Esophagus muscularis mucosa (tissue), 4 donors: Measurements from ENCODE around the gene DMAC2. TPM values are rescaled to one million over a fixed set of nuclear protein-coding genes. Genes with fewer than 3 reads are reported as not detected.
"Not testable (repeated sequence)": the region's sequence is repeated elsewhere in the genome, so short reads cannot be mapped to it uniquely, and the experiment has no call there.

ENCODE experiments used
- DNase-seq: peaks from one replicate; pipeline ENCODE4 v3.0.0-alpha.2; 2017; ENCODE audit errors: extremely low spot score
- H3K27ac ChIP-seq, 4 donors: fragments of 200-600 bp; sonication (generic); replicated peaks in 1 of 4; 1 replicate in 3 of 4; 2 replicates in 1 of 4; pipeline ENCODE4 v1.5.1; 2016 to 2019; ENCODE audit warnings: mild to moderate bottlenecking in 1 of 4
- H3K27me3 ChIP-seq, 4 donors: fragments of 200-600 bp; sonication (generic); one replicate each; pipeline versions ENCODE4 v1.5.1 to v1.6.0; 2016 to 2019
- H3K36me3 ChIP-seq, 4 donors: fragments of 200-600 bp; sonication (generic); one replicate each; pipeline ENCODE4 v1.5.1; 2016 to 2019
- H3K4me1 ChIP-seq, 4 donors: fragments of 200-600 bp; sonication (generic); one replicate each; pipeline ENCODE4 v1.5.1; 2016 to 2019
- H3K4me3 ChIP-seq, 4 donors: fragments of 200-600 bp; sonication (generic); 1 replicate in 2 of 4; 2 replicates in 2 of 4; pipeline ENCODE4 v1.5.1; 2016 to 2019; ENCODE audit warnings: mild to moderate bottlenecking in 4 of 4, moderate library complexity in 1 of 4
- H3K9me3 ChIP-seq, 4 donors: fragments of 200-600 bp; sonication (generic); 1 replicate in 3 of 4; 2 replicates in 1 of 4; pipeline ENCODE4 v1.5.1; 2016 to 2019
- CTCF ChIP-seq, 3 experiments: fragments of 200-600 bp in 2 of 3; fragments of 450-650 bp in 1 of 3; sonication (generic) in 2 of 3; IDR thresholded peaks; one replicate each; pipeline ENCODE4 v1.5.1; 2017 to 2019; ENCODE audit warnings: antibody characterized with exemption in 3 of 3, mild to moderate bottlenecking in 2 of 3, moderate library complexity in 1 of 3
- EP300 ChIP-seq: sonication (generic); formaldehyde crosslinking; IDR thresholded peaks from one replicate; pipeline ENCODE4 v1.6.1; 2017; ENCODE audit warnings: antibody characterized with exemption
- POLR2A ChIP-seq: fragments of 450-650 bp; IDR thresholded peaks from one replicate; pipeline ENCODE4 v1.6.1; 2017; ENCODE audit warnings: antibody characterized with exemption, moderate library complexity, mild to moderate bottlenecking, low read depth
- POLR2AphosphoS5 ChIP-seq, 2 donors: sonication (generic); formaldehyde crosslinking; IDR thresholded peaks; one replicate each; pipeline ENCODE4 v1.6.1; 2017; ENCODE audit warnings: antibody characterized with exemption in 2 of 2
- WGBS: methylation state at CpG from one replicate; pipeline ENCODE4 v1.1.5; 2018; 5-methylcytosine and 5-hydroxymethylcytosine counted together
- intact Hi-C: fragments of 100-400 bp; cut with DNase I; formaldehyde crosslinking; loops from one replicate; pipeline ENCODE4 v1.15.1; 2023
- total RNA-seq, 4 donors: library from RNA; depleted of rRNA; stranded (reverse); fragments of >200 nt; gene quantifications; one replicate each; pipeline versions ENCODE4 v1.1.0 to v1.2.1, GENCODE V29; 2016

DMAC2 gene
- 10 to 100 TPM; 41.9 to 70.6 (median 61.2) TPM for total RNA-seq

- intact Hi-C loops, result loop anchor here (5.0 kb wide), 1 partner anchor 42 kb away; the partner anchor contains the start of genes BCKDHA and EXOSC5
- Histone ChIP-seq H3K27me3 (peaks cover 0 to 37% (median 3%) of the 10 kb centered on the region in 4 donors), H3K4me3 (peak within 1 kb of the TSS; percentile 68 to 79 (median 74)), H3K36me3 (peaks cover 0 to 37% (median 29%) of the 10 kb centered on the region in 4 donors), H3K27ac (peak within 1 kb of the TSS; percentile 89 to 98 (median 94)), H3K4me1 (peaks cover 13 to 20% (median 16%) of the 10 kb centered on the region in 4 donors), H3K9me3 (no peaks in the 10 kb centered on the region)
- TF ChIP-seq CTCF (IDR thresholded peaks at IDR 0.05), result peak; percentile 54 to 74 (median 57)
- peak; percentile 85 to 91 for TF ChIP-seq POLR2AphosphoS5 (IDR thresholded peaks at IDR 0.05)
- TF ChIP-seq EP300, result no peak
- peak; percentile 70 for TF ChIP-seq POLR2A
- peak; percentile 100 for DNase-seq
- 1% methylated on average over 35 of the region's 40 CpGs for WGBS
Measured at GRCh38 chr19:41439441-41440222, at the start of gene DMAC2. TSS of gene DMAC2 (minus strand) at chr19:41439912. CDS start at chr19:41439899, 13 bp downstream.

GRCh38 chr19:41486953-41487352 lies 47.2 kb upstream of the DMAC2 start:
- 91% methylated on average over 3 of the region's 4 CpGs for WGBS
- H3K27ac ChIP-seq, DNase-seq, H3K4me1 ChIP-seq, H3K4me3 ChIP-seq, intact Hi-C loops: not testable (repeated sequence)
- H3K9me3 ChIP-seq, result peaks cover 0 to 25% (median 14%) of the 10 kb centered on the region in 4 donors
- peaks cover 0 to 35% (median 0%) of the 10 kb centered on the region in 4 donors for H3K27me3 ChIP-seq
- H3K36me3 ChIP-seq, result peaks cover 0 to 13% (median 0%) of the 10 kb centered on the region in 4 donors

- Histone ChIP-seq H3K4me1 (peaks cover 2 to 8% (median 4%) of the 10 kb centered on the region in 4 donors), H3K4me3 (no peak overlapping the region), H3K27me3 (peaks cover 0 to 50% (median 0%) of the 10 kb centered on the region in 4 donors), H3K36me3 (peaks cover 0 to 13% (median 0%) of the 10 kb centered on the region in 4 donors), H3K27ac (no peak overlapping the region), H3K9me3 (peaks cover 0 to 25% (median 14%) of the 10 kb centered on the region in 4 donors)
- DNase-seq, result no peak
- intact Hi-C loops, result no loop called here
- TF ChIP-seq CTCF (IDR thresholded peaks at IDR 0.05) (no peak), EP300 (no peak), POLR2AphosphoS5 (IDR thresholded peaks at IDR 0.05) (no peak), POLR2A (no peak)
- WGBS, result 81% methylated on average over 4 of the region's 4 CpGs
Measured at GRCh38 chr19:41484822-41485221, 45.1 kb upstream of the DMAC2 start.

- Histone ChIP-seq H3K4me1 (peaks cover 2 to 10% (median 6%) of the 10 kb centered on the region in 4 donors), H3K9me3 (peaks cover 0 to 6% (median 0%) of the 10 kb centered on the region in 4 donors), H3K4me3 (no peak overlapping the region), H3K27ac (peak overlapping the region in 3 of 4 donors; percentile 49 to 70 (median 68)), H3K36me3 (peaks cover 0 to 5% (median 0%) of the 10 kb centered on the region in 4 donors), H3K27me3 (peaks cover 0 to 67% (median 0%) of the 10 kb centered on the region in 4 donors)
- TF ChIP-seq EP300 (no peak), POLR2A (no peak), CTCF (IDR thresholded peaks at IDR 0.05) (no peak), POLR2AphosphoS5 (IDR thresholded peaks at IDR 0.05) (no peak)
- no peak for DNase-seq
- intact Hi-C loops, result no loop called here
- 76% methylated on average over 12 of the region's 12 CpGs for WGBS
Measured at GRCh38 chr19:41480336-41480735, 40.6 kb upstream of the DMAC2 start.

- peaks cover 0 to 6% (median 0%) of the 10 kb centered on the region in 4 donors for H3K9me3 ChIP-seq
- H3K4me1 ChIP-seq, result peaks cover 2 to 10% (median 6%) of the 10 kb centered on the region in 4 donors
- TF ChIP-seq POLR2AphosphoS5 (IDR thresholded peaks at IDR 0.05) (peak; percentile 37 to 58), POLR2A (no peak)
- WGBS, result 68% methylated on average over 8 of the region's 8 CpGs
- DNase-seq, result no peak
- no peak overlapping the region for H3K4me3 ChIP-seq
- H3K36me3 ChIP-seq, result peaks cover 0 to 3% (median 0%) of the 10 kb centered on the region in 4 donors
- peak overlapping the region in 3 of 4 donors; percentile 49 to 70 (median 68) for H3K27ac ChIP-seq
- H3K27me3 ChIP-seq, result peaks cover 0 to 71% (median 0%) of the 10 kb centered on the region in 4 donors
- intact Hi-C loops, result no loop called here
Measured at GRCh38 chr19:41479757-41480191, 40.1 kb upstream of the DMAC2 start.
